Measurements from ENCODE around the gene EHMT1.

DNA sequence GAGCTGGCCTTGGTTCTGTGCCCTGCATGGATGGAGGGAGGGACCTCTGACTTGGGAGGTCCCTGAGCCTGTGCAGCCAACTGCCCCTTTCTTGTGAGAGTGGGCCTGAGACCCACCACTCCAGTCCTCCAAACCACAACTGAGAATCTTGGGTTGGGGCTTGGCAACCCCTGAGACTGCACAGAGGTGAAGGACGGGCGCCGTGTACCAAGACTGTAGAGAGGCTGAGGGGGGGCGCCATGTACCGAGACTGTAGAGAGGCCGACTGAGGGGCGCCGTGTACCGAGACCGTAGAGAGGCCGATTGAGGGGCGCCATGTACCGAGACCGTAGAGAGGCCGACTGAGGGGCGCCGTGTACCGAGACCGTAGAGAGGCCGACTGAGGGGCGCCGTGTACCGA, 199.5 kb downstream of the EHMT1 start:
- no peak for TF ChIP-seq POLR2A (IDR thresholded peaks at IDR 0.05)
- TF ChIP-seq, protein P1, sequence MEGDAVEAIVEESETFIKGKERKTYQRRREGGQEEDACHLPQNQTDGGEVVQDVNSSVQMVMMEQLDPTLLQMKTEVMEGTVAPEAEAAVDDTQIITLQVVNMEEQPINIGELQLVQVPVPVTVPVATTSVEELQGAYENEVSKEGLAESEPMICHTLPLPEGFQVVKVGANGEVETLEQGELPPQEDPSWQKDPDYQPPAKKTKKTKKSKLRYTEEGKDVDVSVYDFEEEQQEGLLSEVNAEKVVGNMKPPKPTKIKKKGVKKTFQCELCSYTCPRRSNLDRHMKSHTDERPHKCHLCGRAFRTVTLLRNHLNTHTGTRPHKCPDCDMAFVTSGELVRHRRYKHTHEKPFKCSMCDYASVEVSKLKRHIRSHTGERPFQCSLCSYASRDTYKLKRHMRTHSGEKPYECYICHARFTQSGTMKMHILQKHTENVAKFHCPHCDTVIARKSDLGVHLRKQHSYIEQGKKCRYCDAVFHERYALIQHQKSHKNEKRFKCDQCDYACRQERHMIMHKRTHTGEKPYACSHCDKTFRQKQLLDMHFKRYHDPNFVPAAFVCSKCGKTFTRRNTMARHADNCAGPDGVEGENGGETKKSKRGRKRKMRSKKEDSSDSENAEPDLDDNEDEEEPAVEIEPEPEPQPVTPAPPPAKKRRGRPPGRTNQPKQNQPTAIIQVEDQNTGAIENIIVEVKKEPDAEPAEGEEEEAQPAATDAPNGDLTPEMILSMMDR (IDR thresholded peaks at IDR 0.05): no peak
- no peak for TF ChIP-seq POLR2AphosphoS5 (IDR thresholded peaks at IDR 0.05)
